NCI-H1092 treated with DMSO at 0.1 percent for 48 hours (cell line): Measurements from ENCODE around the gene KRT86.

Experiments used
- DNase-seq: peaks from one replicate; lab custom pipeline; 2025; lab: John Stamatoyannopoulos, UW

Gene KRT86

GRCh38 chr12:52314511-52314910 is 40.1 kb downstream of the KRT86 start:
- DNase-seq, result no peak

- peak; percentile 14 for DNase-seq
Measured at GRCh38 chr12:52315721-52316120, 41.3 kb downstream of the KRT86 start.

- no peak for DNase-seq
Measured at GRCh38 chr12:52316290-52316689, 41.8 kb downstream of the KRT86 start.

- DNase-seq, result no peak
Measured at GRCh38 chr12:52316701-52317100, 42.3 kb downstream of the KRT86 start.

- DNase-seq, result no peak
Measured at GRCh38 chr12:52317468-52318052, 43.1 kb downstream of the KRT86 start.

- DNase-seq, result no peak
Measured at GRCh38 chr12:52318241-52318990, 44.0 kb downstream of the KRT86 start.

- peak; percentile 8 for DNase-seq
Measured at GRCh38 chr12:52319097-52319496, 44.7 kb downstream of the KRT86 start.

GRCh38 chr12:52320784-52321400 is 46.4 kb downstream of the KRT86 start, which contains the start of gene KRT83:
Gene KRT83 (minus strand): TSS chr12:52321398. CDS start chr12:52321335, 63 bp downstream.
- DNase-seq, result no peak

- DNase-seq, result peak; percentile 91
Measured at GRCh38 chr12:52321418-52321817, 47.0 kb downstream of the KRT86 start.

- DNase-seq, result no peak
Measured at GRCh38 chr12:52322069-52322468, 47.6 kb downstream of the KRT86 start.

GRCh38 chr12:52323001-52323400 is 48.6 kb downstream of the KRT86 start:
- no peak for DNase-seq

GRCh38 chr12:52323416-52324152 is 49.1 kb downstream of the KRT86 start:
- no peak for DNase-seq

- DNase-seq, result no peak
Measured at GRCh38 chr12:52324153-52324444, 49.7 kb downstream of the KRT86 start.

- DNase-seq, result peak; percentile 75
Measured at GRCh38 chr12:52327052-52327829, 52.8 kb downstream of the KRT86 start.

GRCh38 chr12:52327830-52328500 is 53.5 kb downstream of the KRT86 start:
- no peak for DNase-seq

- no peak for DNase-seq
Measured at GRCh38 chr12:52331039-52331438, 56.6 kb downstream of the KRT86 start.

GRCh38 chr12:52331833-52332232 is 57.4 kb downstream of the KRT86 start:
- DNase-seq, result no peak

- DNase-seq, result no peak
Measured at GRCh38 chr12:52332381-52332780, 57.9 kb downstream of the KRT86 start.

GRCh38 chr12:52333321-52333720 is 58.9 kb downstream of the KRT86 start:
- no peak for DNase-seq

GRCh38 chr12:52334185-52334584 is 59.7 kb downstream of the KRT86 start:
- DNase-seq, result no peak

- DNase-seq, result peak; percentile 97
Measured at GRCh38 chr12:52335598-52336262, 61.3 kb downstream of the KRT86 start.
